HepG2 (cell line): ENCODE results near the gene ADI1. TPM values are rescaled to one million over a fixed set of nuclear protein-coding genes. Genes with fewer than 3 reads are reported as not detected.

ENCODE experiments used
- BCL3 ChIP-seq: sonication (generic); formaldehyde crosslinking; IDR thresholded peaks from 2 replicates; pipeline ENCODE4 v1.5.1; 2020; ENCODE audit warnings: mild to moderate bottlenecking, missing genetic modification reagents, moderate library complexity
- KDM2A ChIP-seq: sonication (generic); formaldehyde crosslinking; IDR thresholded peaks from 2 replicates; pipeline ENCODE4 v1.4.0; 2020; ENCODE audit warnings: low read depth, missing genetic modification reagents, borderline replicate concordance
- NCOA2 ChIP-seq: sonication (generic); formaldehyde crosslinking; IDR thresholded peaks from 2 replicates; pipeline ENCODE4 v1.8.0; 2022; ENCODE audit warnings: inconsistent platforms
- TFDP2 ChIP-seq: sonication (generic); formaldehyde crosslinking; IDR thresholded peaks from 2 replicates; pipeline ENCODE4 v1.4.0; 2020; ENCODE audit warnings: missing genetic modification reagents
- TIGD3 ChIP-seq: sonication (generic); formaldehyde crosslinking; IDR thresholded peaks from 2 replicates; pipeline ENCODE4 v1.5.1; 2020; ENCODE audit warnings: mild to moderate bottlenecking, missing genetic modification reagents, borderline replicate concordance
- XBP1 ChIP-seq: sonication (generic); formaldehyde crosslinking; IDR thresholded peaks from 2 replicates; pipeline ENCODE4 v1.5.0; 2020; ENCODE audit warnings: missing genetic modification reagents
- ZBTB7B ChIP-seq: sonication (generic); formaldehyde crosslinking; IDR thresholded peaks from 2 replicates; pipeline ENCODE4 v1.4.0; 2020; ENCODE audit warnings: missing genetic modification reagents
- ZMYM2 ChIP-seq: sonication (generic); formaldehyde crosslinking; IDR thresholded peaks from 2 replicates; pipeline ENCODE4 v1.8.0; 2022; ENCODE audit warnings: mild to moderate bottlenecking, missing genetic modification reagents
- ZNF10 ChIP-seq: sonication (generic); formaldehyde crosslinking; IDR thresholded peaks from 2 replicates; pipeline ENCODE4 v1.4.0; 2020; ENCODE audit warnings: mild to moderate bottlenecking, low read depth, missing genetic modification reagents, borderline replicate concordance
- ZNF510 ChIP-seq: sonication (generic); formaldehyde crosslinking; IDR thresholded peaks from 2 replicates; pipeline ENCODE4 v1.4.0; 2020; ENCODE audit warnings: low read depth, mild to moderate bottlenecking, missing genetic modification reagents
- ZNF687 ChIP-seq: sonication (generic); formaldehyde crosslinking; IDR thresholded peaks from 2 replicates; pipeline ENCODE4 v1.5.1; 2020; ENCODE audit warnings: mild to moderate bottlenecking, missing genetic modification reagents, moderate library complexity
- ZNF704 ChIP-seq: sonication (generic); formaldehyde crosslinking; IDR thresholded peaks from 2 replicates; pipeline ENCODE4 v1.8.1; 2023; ENCODE audit warnings: mild to moderate bottlenecking, inconsistent platforms, moderate library complexity, missing genetic modification reagents, borderline replicate concordance
- ZNF781 ChIP-seq: sonication (generic); formaldehyde crosslinking; IDR thresholded peaks from 2 replicates; pipeline ENCODE4 v1.5.1; 2020; ENCODE audit warnings: borderline replicate concordance, mild to moderate bottlenecking, missing genetic modification reagents; ENCODE audit errors: not compliant biosample characterization
- polyA plus RNA-seq, 8 experiments: library from polyadenylated mRNA; depleted of rRNA in 3 of 8; stranded (reverse) in 7 of 8; unstranded in 1 of 8; fragments of >200 nt; fragmentation: Illumina TruSeq in 4 of 8; extraction: Trizol in 4 of 8; gene quantifications; 2 replicates each; pipeline versions ENCODE4 v1.2.1 to v1.2.3, GENCODE V29; 2011 to 2016; ENCODE audit warnings: low read depth in 4 of 8, missing spikeins in 1 of 8, mixed read lengths in 1 of 8; ENCODE audit not compliant: insufficient read depth in 1 of 8
- total RNA-seq, 5 experiments: library from RNA; depleted of rRNA; stranded (reverse); fragments of >200 nt; fragmentation: Illumina TruSeq; extraction: Trizol; gene quantifications; 2 replicates each; pipeline ENCODE4 v1.2.3, GENCODE V29; 2016; ENCODE audit warnings: low read depth in 1 of 5

ADI1 gene
- total and polyA plus RNA-seq, 2 of the 13 experiments (the other 11 are each of a cell fraction or from before 2014, with no cell fraction given), result 28.7 to 123 TPM

- TF ChIP-seq ZNF687 (peak; percentile 85), ZNF781 (CRISPR knock-in tag) (peak; percentile 25), BCL3 (CRISPR knock-in tag) (peak; percentile 19; the same call in 1 of the 2 replicates), ZNF510 (CRISPR knock-in tag) (no peak), TFDP2 (CRISPR knock-in tag) (no peak; the same call in 1 of the 2 replicates), ZNF10 (CRISPR knock-in tag) (no peak), ZMYM2 (CRISPR knock-in tag) (peak; percentile 77), ZNF704 (no peak), NCOA2 (CRISPR knock-in tag) (no peak), TIGD3 (0 out of 2 replicates have a peak, but pooled peaks have one; percentile 62), KDM2A (0 out of 2 replicates have a peak, but pooled peaks have one; percentile 43), ZBTB7B (CRISPR knock-in tag) (no peak; the same call in 1 of the 2 replicates), XBP1 (CRISPR knock-in tag) (no peak)
Measured at GRCh38 chr2:3535794-3536681, 16.7 kb upstream of the ADI1 start (continued).
